ENCODE results near the gene SPEN.
"Not testable (repeated sequence)": the region's sequence is repeated elsewhere in the genome, so short reads cannot be mapped to it uniquely, and the experiment has no call there.

SPEN gene, protein sequence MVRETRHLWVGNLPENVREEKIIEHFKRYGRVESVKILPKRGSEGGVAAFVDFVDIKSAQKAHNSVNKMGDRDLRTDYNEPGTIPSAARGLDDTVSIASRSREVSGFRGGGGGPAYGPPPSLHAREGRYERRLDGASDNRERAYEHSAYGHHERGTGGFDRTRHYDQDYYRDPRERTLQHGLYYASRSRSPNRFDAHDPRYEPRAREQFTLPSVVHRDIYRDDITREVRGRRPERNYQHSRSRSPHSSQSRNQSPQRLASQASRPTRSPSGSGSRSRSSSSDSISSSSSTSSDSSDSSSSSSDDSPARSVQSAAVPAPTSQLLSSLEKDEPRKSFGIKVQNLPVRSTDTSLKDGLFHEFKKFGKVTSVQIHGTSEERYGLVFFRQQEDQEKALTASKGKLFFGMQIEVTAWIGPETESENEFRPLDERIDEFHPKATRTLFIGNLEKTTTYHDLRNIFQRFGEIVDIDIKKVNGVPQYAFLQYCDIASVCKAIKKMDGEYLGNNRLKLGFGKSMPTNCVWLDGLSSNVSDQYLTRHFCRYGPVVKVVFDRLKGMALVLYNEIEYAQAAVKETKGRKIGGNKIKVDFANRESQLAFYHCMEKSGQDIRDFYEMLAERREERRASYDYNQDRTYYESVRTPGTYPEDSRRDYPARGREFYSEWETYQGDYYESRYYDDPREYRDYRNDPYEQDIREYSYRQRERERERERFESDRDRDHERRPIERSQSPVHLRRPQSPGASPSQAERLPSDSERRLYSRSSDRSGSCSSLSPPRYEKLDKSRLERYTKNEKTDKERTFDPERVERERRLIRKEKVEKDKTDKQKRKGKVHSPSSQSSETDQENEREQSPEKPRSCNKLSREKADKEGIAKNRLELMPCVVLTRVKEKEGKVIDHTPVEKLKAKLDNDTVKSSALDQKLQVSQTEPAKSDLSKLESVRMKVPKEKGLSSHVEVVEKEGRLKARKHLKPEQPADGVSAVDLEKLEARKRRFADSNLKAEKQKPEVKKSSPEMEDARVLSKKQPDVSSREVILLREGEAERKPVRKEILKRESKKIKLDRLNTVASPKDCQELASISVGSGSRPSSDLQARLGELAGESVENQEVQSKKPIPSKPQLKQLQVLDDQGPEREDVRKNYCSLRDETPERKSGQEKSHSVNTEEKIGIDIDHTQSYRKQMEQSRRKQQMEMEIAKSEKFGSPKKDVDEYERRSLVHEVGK (N-terminal part only)

DNA sequence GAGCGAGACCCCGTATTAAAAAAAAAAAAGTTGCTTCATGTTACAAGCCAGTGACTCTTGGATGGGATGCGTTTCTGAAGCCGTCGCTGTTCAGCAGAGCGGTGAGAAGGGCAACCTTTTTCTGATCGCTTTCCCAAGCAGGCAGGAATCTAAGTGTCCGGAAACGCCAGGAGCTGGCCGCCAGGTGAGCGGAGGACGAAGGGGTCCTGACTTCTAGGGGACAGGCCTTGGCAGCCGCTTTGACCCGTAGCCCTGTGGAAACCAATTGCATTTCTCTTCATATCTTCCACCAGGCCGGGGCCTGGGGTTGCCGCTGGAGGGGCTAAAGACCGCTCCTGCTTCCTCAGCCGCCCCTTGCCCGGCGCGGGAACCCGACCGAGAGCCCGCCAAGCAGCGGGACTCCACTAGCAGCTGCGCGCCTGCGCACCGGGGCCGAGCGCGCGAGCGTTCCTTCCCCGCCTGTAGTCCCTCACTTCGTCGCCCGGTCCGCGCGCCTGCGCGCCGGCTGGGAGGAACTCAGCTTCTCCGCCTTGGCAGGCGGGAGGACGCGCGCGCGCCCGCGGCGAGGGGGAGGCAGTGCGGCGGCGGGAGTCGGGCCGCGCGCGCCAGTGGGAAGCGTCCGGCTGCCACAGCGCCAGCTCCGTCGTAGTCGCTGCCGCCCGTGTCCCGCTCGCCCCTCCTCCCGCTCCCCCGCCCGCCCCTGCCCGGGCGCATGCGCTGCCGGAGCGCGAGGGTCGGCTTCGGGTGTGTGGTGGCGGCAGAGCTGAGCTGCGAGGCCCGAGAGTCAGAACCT is at the start of gene SPEN:
SPEN (plus strand) TSS at position 608 of the 793 bp plus-strand sequence. CDS start 361 bp downstream, outside the sequence.
- peak; percentile 97 for DNase-seq

GRCh38 chr1:15799004-15799867 is 48.3 kb upstream of the SPEN start:
- peak; percentile 98 for DNase-seq

DNA sequence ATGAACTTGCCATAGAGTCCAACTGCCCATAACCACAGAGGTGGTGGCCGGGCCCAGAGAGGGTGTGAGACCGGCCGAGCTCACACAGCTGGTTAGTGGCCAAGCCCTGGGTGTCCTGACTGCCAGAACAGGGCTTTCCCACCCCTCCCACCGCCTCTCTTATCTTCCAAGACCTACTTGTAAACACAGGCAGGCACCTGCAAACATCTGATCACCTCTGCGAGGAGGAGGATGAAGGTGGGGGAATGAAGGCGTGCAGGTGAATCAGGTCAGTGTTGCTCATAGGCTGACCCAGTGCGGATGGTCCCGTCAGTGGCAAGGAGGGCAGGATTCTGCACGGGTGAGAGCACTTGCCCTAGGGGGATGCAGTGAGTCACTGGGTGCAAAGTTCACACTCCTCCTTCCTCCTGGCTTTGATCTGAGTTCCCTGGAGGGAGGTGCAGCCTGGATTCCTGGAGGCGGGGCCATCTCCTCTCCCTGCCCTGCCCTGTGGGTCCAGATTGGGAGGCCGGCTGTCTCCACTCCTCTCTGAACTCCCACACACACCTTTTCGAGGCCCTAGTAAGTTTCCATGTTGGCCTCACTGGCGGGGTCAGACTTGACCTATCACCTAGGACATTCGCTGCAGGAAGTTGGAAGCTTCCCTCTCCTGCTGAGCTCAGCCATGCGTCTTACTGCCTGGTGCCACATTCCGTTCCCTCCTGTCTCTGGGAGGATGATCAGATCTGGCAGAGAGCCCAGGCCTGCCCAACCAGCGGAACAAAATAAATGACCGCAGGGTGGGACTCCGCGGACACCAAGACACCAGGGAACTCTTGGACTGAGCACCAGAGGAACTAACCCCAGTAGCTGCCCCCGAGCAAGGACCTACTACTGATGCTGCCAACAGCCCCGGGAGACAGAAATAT is 47.3 kb upstream of the SPEN start:
- DNase-seq = peak; percentile 65

DNA sequence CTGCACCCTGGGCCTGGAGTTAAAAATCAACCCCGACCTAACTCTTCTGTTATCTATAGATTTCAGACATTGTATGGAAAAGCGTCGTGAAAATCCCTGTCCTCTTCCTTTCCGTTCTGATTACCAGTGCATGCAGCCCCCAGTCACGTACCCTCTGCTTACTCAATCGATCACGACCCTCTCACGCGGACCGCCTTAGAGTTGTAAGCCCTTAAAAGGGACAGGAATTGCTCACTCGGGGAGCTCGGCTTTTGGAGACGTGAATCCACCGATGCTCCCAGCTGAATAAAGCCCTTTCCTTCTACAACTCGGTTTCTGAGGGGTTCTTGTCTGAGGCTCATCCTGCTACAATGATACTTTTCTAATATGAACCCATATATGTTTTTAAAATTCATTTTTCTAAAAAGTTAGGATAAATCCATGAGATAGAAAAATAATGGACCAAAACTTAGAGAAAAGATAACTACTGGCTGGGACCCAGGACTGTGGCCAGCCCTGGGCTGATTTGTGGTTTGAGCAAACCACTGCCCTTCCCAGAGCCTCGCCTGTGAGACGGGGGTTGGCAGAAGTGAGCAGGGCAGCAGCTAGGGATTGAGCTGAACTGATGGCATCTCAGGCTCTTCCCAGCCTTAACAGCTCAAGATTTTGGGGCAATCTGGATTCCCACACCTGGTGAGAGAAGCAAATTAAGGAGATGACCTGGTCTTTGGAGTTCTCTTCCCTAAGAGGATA is 45.1 kb upstream of the SPEN start:
- no peak for DNase-seq

GRCh38 chr1:15803380-15803779 is 44.1 kb upstream of the SPEN start:
- peak; percentile 15 for DNase-seq

GRCh38 chr1:15804060-15804459 is 43.4 kb upstream of the SPEN start:
- no peak for DNase-seq

GRCh38 chr1:15807121-15807520 is 40.4 kb upstream of the SPEN start:
- no peak for DNase-seq

DNA sequence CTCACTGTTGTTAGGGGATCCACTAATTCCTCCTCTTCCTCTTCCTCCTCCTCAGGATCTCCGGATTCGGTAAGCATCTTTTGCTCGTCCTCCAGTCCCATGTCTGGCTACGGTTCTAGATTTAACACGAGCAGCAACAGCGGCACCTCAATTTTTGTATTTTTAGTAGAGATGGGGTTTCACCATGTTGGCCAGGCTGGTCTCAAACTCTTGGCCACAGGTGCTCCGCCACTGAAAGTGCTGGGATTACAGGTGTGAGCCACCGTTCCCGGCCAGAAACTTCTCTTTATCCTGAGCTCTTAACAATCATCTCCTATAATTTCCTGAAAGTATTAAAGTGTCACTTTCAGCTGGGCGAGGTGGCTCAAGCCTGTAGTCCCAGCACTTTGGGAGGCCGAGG is 40.0 kb upstream of the SPEN start, which contains the start of gene UQCRHL:
UQCRHL (minus strand) TSS at position 101 of the 400 bp plus-strand sequence; CDS start at position 101, 0 bp downstream.
- not testable (repeated sequence) for DNase-seq

DNA sequence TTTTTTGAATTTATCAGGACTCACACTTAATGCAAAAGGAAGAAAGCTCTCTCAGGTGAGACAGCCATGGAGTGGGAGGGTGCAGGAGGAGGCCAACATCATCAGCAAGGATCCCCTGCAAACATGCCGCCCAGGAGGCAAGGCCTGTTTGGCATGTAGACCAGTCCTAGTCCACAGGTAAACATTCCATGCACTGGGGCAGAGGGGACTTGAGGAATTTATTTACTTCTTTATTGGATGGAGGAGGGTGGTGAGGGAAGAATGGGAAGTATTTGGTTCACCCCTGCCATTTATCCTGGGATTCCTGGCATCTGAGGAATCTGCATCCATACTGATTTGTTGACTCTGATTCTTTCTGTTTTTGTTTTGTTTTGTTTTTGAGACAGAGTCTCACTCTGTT is 38.6 kb upstream of the SPEN start:
- no peak for DNase-seq

- DNase-seq = no peak
These were observed 37.4 kb upstream of the SPEN start for GRCh38 chr1:15810073-15810472.

- DNase-seq = no peak
These were observed 30.8 kb upstream of the SPEN start for GRCh38 chr1:15816674-15817073.

DNA sequence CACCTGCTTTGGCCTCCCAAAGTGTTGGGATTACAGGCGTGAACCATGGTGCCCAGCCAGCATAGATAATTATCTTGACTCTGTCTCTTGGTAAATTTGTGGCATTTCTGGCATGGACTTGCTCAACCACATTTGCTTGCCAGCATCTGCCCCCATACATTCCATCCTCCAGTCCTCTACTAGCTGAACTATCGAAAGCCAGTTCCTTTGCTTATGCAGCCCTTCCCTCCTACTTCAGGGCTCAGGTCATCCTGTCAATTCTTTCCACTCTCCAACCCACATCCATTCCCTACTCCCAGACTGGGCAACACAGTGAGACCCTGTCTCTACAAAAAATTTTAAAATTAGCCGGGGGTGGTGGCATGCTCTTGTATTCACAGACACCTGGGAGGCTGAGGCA is 27.0 kb upstream of the SPEN start:
- DNase-seq = no peak

DNA sequence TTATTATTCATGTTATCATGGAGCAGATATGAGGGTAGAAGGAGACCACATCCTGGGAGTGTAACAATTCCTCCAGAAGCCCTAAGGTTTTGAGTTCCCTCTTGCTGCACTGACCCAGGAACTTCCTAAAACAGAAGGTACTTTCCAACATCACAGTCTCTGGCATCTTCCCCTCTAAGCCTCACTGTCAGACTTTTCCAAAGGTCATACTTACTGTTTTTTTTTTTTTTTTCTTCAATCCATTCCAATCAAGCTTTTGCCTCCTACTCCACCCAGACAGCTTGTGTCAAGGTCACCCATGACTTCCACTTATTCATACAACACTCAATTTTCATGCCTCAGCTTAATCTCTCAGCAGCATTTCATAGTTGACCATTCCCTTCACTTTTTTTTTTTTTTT is 21.7 kb upstream of the SPEN start:
- no peak for DNase-seq

DNA sequence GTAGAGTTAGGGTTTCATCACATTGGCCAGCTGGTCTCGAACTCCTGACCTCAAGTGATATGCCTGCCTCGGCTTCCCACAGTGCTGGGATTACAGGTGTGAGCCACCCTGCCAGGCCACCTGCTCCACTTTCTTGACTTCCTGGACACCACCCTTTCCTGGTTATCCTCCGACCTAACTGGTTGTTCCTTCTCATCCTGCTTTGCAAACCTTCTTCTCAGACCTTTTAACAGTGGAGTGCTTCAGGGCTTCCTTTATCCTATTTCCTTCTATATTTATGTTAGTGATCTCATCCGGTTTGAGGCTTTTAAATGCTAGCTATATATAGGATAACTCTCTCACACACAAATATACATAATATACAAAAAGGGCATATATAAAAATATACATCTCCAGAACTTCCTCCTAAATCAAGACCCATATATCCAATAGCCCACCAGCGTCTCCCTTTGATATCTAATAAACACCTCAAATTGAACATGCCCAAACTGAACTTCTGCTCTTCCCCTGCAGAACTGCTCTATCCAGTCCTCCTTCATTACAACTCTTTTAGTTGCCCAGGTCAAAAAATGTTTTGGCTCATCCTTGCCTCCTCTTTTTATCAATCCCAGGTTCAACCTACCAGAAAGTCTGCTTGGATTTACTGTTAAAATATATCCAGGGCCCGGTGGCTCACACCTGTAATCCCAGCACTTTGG is 20.5 kb upstream of the SPEN start:
- no peak for DNase-seq

- DNase-seq = not testable (repeated sequence)
These were observed 19.9 kb upstream of the SPEN start for GRCh38 chr1:15827567-15827966.

DNA sequence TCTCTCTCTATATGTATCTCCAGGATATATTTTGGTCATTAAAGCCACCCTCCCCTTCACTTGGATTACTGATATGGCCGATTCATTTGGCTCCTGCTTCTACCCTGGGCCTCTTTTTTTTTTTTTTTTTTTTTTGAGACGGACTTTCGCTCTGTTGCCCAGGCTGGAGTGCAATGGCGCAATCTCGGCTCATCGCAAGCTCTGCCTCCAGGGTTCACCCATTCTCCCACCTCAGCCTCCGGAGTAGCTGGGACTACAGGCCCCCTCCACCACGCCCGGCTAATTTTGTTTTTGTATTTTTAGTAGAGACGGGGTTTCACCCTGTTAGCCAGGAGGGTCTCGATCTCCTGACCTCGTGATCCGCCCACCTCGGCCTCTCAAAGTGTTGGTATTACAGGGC is 18.6 kb upstream of the SPEN start:
- DNase-seq = not testable (repeated sequence)

- no peak for DNase-seq
These were observed 17.2 kb upstream of the SPEN start for GRCh38 chr1:15830258-15830657.

- DNase-seq = peak; percentile 88
These were observed 14.3 kb upstream of the SPEN start for GRCh38 chr1:15833069-15833679.

Measured in HCEC 1CT (cell line).